ENCODE results near the gene ALG8.
"Not testable (repeated sequence)": the region's sequence is repeated elsewhere in the genome, so short reads cannot be mapped to it uniquely, and the experiment has no call there.

ALG8 gene

DNA sequence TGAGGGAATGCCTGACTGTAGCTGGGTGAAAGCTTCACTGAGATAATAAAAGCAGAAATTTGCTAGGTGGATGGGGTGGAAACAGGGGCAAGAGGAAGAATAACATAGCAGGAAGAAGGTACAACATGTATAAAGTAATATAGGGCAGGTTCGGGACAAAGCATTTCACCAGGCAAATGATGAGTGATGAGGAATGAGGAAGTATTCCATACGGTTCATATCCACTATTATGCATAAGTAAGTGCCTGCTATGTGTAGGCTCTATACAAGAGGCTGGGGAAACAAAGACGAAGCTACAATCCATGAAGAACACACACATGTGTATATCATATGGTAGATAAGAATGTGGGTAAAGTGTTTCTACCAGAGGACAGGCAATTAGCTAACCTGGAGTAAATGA lies 67.7 kb downstream of the ALG8 start:
- no peak for DNase-seq (ENCODE audit: low read depth in 2 of 2)

DNA sequence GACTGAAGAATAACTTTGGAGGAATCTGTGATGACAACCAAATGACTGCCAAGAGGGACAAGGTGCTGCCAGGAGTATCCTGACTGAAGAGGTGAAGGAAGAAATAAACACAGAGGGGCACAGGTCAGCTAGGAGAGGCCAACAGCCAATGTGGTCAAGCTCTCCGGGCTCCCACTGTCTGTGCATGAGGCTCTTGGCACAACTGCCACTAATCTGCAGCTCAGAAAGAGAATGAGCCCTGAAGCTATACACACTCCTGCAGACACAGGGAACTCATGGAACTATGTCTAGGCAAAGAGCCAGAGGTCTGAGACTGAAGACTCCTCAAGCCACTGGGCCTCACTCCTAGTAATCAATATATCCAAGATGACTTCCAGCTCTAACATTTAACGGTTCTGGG lies 68.8 kb downstream of the ALG8 start:
- DNase-seq (ENCODE audit: low read depth in 2 of 2) = no peak

DNA sequence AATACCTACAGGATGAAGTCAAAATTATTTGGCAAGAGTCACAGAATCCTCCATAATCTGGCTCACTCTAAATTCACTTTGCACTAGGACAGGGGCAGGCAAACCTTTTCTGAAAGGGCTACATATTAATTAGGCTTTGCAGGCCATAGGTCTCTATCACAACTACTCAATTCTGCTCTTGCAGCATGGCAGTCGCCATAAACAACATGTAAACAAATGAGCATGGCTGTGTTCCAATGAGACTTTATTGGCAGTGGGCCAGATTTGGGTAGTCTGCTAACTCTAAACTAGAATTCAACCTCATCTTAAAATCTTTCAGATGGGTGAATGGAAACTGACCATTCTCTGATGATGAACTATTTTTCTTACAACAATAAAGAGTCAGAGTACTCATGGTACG lies 70.0 kb downstream of the ALG8 start:
- DNase-seq (ENCODE audit: low read depth in 2 of 2) = no peak

DNA sequence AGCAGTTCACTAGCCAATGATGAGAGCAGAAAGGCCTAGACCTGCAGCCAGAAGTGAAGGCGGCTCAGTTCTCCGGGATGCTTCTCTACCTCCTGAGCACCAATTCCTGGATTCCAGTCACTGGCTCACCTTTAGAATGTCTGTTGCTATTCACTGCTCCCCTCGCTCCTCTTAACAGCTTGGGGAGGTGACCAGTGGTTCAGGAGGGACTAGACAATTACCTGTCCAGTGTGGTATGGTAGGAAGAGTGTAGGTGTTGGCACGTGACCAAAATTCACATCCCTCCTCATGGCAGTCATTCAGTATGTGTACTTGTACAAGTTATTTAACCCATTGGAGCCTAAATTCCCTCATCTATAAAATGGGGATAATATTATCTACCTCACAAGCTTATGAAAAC lies 71.7 kb downstream of the ALG8 start:
- no peak for DNase-seq (ENCODE audit: low read depth in 2 of 2)

DNA sequence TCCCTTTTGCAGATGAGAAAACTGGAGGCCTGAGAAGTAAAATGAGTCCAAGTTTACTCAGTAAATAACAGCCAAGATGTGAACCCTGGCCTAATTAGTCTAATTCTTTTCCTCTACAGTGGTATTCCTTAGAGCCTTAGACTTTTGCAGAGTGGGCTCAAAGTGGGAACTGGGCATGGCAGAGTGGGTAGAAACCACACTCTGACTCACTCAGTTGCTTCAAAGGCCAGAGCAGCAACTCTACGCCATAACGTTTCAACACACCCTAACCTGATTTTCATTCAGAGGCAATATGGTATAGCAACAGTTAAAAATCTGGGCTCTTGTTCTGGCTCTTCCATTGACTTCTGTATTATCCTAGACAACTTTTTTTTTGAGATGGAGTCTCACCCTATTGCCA lies 73.0 kb downstream of the ALG8 start:
- DNase-seq (ENCODE audit: low read depth in 2 of 2) = no peak

DNA sequence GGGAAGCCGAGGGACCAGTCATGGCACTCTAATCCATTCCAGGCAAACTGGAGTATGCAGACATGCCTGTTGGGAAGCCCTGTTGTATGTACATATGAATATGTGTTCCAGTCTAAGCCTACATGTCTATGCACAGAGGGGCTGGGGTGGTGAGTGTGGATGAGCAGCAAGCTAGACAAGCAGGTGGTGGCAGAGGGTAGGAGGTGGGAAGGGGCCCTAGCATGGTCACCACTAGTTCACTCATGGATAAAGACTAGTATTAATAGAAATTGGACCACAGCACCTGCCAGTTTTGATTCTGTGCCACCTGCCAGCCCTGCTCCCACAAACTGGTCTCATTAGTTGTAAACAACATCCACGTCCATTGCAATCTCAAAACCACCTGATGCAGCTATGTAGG lies 74.2 kb downstream of the ALG8 start:
- no peak for DNase-seq (ENCODE audit: low read depth in 2 of 2)

DNA sequence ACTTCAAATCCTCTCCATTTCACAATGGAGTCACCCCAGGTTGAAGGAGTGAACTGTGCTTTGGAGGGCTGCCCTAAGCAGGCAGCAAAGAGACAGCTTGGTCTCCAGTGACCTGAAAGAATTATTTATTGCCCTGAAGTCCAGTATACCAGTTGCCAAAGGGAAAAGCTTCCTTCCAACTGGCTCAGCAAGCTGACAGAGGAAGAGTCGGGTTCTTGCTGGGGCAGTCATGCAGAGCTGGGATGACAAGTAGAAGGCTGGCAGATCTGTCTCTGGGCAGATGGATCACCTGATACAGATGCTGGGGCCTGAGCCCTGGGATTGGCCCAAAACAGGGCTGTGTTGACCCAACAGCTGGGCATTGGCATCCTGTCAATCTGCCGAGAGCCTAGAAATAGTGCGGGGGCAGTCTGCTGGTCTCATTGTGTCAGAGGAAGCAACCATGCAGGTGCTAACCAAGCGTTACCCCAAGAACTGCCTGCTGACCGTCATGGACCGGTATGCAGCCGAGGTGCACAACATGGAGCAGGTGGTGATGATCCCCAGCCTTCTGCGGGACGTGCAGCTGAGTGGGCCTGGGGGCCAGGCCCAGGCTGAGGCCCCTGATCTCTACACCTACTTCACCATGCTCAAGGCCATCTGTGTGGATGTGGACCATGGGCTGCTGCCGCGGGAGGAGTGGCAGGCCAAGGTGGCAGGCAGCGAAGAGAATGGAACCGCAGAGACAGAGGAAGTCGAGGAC lies 75.8 kb downstream of the ALG8 start, which contains the start of gene THRSP:
THRSP (plus strand) TSS at position 422 of the 742 bp plus-strand sequence; CDS start at position 443, 21 bp downstream.
- DNase-seq (ENCODE audit: low read depth in 2 of 2) = no peak

DNA sequence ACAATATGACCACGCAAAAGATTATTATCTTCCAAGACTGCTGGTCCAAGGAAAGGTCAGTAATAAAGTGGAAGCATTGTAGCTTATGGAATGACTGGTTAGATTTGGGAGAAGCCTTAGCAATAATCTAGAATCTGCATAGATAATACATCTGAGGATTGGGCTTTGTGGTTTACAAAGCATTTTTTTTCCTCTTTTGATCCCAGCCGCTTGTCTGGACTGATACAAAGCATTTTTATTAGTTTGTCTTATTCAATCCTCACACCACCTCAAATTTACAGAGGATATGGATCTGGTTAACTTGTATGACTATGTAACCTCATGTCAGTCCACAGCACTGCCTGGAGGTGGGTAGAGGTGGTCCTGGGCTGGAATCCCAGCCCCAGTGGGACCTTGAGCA lies 76.8 kb downstream of the ALG8 start:
- no peak for DNase-seq (ENCODE audit: low read depth in 2 of 2)

DNA sequence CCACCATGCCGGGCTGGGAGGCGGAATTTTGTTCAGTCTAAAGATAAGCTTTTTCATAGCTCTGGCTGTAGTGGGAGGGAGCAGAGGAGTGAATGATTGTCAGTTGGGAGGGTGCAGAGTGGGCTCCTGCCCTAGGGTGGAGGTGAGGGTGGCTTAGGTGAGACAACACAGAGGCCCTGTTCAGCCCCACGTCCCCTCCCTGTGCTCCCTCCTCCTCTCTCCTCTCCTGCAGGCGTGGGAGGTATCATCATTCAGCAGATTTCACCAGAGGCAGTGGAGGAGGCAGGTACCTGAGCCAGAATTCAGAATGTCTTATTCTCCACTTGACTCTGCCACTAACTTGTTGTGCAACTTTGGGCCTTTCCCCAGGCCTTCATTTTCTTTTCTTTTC lies 77.5 kb downstream of the ALG8 start:
- DNase-seq (ENCODE audit: low read depth in 2 of 2) = no peak

DNA sequence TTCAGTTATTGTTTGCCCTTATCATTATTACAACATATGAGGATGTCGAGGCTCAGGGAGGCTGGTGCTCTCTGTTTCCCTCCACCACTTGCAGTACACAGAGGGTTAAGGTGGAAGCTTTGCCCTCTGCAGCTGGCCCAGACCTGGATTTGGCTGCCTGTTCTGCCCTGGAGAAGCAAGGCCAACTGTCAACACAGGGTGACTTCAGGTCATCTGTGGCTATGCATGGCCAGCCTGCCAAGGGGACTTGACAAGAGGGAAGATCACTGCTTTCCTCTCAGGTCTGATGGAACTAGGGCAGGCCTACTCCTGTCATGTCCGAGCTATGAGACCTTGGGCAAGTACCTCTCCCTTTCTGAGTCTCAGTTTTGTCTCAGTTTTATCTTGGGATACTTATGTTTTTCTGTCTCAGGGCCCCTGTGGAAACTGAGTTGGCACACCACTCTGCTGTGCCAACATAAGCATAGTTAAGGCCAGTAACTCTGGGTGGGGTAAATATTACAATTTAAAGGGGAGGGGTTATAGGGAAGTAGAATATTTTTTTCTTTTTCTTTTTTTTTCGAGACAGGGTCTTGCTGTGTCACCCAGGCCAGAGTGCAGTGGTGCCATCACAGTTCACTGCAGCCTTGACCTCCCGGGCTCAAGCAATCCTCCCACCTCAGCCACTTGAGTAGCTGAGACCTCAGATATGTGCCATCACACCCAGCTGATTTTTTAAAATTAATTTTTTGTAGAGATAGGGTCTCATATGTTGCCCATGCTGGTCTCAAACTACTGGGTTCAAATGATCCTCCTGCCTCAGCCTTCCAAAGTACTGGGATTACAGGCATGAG lies 78.1 kb downstream of the ALG8 start:
- no peak for DNase-seq (ENCODE audit: low read depth in 2 of 2)

DNA sequence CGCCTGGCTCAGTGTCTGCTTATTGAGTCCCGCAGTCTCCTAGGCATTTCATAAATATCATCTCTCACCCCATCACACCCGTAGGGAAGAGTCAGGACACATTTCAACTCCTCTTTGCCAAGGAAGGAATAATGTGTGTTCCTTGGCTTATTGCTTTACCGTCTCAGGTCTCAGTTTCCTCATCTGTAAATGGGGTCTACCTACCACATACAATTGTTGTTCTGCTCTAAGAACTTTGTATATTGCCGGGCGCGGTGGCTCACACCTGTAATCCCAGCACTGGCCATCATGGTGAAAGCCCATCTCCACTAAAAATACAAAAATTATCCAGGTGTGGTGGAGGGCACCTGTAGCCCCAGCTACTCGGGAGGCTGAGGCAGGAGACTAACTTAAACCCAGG lies 78.9 kb downstream of the ALG8 start:
- no peak for DNase-seq (ENCODE audit: low read depth in 2 of 2)

DNA sequence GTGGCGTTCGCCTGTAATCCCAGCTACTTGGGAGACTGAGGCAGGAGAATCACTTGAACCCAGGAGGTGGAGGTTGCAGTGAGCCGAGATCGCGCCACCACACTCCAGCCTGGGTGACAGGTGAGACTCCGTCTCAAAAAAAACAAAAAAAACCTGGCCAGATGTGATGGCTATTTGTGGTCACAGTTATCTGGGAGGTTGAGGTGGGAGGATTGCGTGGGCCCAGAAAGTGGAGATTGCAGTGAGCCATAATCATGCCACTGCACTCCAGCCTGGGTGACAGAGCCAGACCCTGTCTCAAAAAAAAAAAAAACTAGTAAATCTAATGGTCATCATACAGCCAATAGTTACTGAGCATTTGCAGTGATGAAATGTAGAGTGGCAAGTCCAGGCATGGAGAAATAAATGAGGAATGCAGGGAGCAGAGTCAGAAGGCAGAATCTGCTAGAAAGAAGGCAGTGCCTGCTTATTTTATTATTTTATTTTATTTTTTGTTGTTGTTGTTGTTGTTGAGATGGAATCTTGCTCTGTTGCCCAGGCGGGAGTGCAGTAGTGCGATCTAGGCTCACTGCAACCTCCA lies 79.6 kb downstream of the ALG8 start:
- DNase-seq (ENCODE audit: low read depth in 2 of 2) = not testable (repeated sequence)

DNA sequence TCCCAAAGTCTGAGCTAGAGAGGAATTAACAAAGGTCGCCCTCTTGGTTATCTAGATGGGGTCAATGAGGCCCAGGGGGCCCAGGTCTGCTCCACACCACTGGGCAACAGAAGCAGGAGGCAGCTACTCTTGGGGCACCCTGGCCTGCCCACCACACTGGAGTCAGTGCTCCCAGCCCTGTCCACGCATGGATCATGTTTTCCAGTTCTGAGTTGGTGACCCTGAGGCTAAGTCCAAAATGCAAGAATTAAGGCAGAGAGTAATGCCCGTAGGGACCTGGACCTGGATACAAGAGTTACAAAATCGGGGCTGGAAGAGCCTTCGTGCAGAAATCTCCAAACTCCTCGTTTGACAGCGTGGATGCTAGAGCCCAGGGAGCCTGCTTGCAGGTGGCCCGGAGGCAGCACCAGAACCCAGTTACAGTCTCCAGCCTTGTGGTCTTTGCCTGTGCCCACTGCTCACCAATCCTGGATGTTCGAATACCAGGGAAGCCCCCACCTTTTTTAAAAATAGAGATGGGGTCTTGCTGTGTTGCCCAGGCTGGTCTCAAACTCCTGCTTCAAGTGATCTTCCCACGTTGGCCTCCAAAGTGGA lies 81.9 kb downstream of the ALG8 start:
- DNase-seq (ENCODE audit: low read depth in 2 of 2) = no peak

DNA sequence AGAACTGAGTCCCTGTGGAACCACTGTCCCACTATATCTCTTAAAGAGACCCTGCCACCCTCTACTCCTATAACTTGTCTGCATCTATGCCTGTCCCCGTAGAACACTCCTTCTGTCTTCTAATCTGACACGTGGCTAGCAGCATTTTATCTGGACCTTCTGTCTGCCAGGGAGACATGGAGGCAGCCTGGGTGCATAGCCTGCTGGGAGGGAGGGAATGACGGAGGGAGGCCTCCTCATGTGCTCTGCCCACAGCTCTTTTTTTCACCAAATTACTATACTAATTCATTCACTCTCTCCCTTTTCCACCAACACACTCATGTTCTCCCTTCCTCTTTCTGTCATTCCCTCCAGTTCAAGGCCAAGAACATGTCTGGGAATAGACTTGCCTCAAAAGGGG lies 83.3 kb downstream of the ALG8 start:
- DNase-seq (ENCODE audit: low read depth in 2 of 2) = no peak

DNA sequence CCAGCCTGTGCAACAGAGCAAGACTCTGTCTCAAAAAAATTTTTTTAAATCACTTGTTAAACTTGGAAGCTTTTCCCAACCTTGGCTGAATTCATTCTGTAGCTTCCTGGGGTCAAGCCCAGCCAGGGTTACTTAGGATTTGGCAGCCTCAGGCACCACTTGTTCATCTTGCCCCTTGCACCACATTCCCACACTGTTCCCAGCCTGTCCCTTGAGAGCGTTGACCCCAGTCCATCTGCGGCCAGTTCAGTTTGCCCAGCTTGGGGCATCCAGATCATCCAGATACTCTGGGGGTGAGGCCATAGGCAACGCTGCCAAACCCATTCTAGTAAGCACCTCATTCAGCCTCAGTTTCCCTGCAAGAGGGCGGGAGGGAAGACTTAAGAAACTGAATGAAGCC lies 84.5 kb downstream of the ALG8 start:
- no peak for DNase-seq (ENCODE audit: low read depth in 2 of 2)

DNA sequence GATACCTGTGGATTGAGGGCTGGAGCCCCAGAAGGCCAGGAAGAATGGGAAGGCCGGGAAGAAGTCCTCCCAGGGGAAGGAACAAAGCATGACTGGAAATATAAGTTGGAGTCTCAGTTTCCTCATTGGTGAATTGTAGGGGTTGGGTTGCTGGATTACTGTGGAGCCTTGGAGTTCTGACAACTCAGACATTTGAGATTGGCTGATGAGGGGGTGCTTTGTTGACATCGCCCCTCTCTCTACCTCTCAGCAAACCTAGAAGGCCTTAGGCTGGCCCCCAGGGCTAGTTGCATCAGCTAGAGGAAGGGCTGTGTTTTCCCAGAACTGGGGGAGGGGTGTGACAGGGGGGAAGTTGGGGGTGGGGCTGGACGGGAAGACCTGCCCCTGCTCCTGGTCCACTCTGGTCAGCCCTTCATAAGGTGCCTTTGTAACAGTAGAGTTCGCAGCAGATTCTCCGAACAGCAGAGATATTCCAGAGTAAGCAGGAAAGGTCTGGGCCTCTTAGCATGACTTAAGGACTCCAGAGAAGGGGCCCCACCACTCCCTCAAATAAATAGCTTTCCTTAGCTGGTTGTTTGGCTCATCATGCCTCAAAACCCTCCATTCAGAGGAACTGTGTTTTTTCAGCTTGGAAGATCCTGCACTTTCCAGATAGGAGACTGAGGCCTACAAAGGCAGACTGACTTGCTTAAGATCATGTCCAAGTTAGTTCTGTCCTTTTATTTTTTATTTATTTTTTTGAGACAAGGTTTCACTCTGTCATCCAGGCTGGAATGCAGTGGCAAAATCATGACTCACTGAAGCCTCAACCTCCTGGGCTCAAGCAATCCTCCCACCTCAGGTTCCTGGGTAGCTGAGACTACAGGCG lies 88.2 kb downstream of the ALG8 start:
- DNase-seq (ENCODE audit: low read depth in 2 of 2) = no peak

All from activated CD4-positive, alpha-beta T cell treated with anti-CD3 and anti-CD28 coated beads for 24 hours (primary cell).